Peyer's patch (tissue), 4 donors: Measurements from ENCODE around the gene TRIP4.
"Not testable (repeated sequence)": the region's sequence is repeated elsewhere in the genome, so short reads cannot be mapped to it uniquely, and the experiment has no call there.

Source experiments
- POLR2A ChIP-seq, 2 donors: fragments of 450-650 bp; IDR thresholded peaks; one replicate each; pipeline ENCODE4 v1.5.1; 2017; ENCODE audit warnings: antibody characterized with exemption in 2 of 2, mild to moderate bottlenecking in 2 of 2, moderate library complexity in 2 of 2
- TF ChIP-seq, protein P1 (sequence below), 6 experiments: fragments of 450-650 bp in 4 of 6; fragments of 200-600 bp in 2 of 6; sonication (generic) in 1 of 6; IDR thresholded peaks; one replicate each; pipeline ENCODE4 v1.5.1; 2017 to 2019; ENCODE audit warnings: antibody characterized with exemption in 6 of 6, mild to moderate bottlenecking in 3 of 6, moderate library complexity in 1 of 6

GRCh38 chr15:64371383-64371782, 16.3 kb upstream of the TRIP4 start:
- TF ChIP-seq, protein P1, sequence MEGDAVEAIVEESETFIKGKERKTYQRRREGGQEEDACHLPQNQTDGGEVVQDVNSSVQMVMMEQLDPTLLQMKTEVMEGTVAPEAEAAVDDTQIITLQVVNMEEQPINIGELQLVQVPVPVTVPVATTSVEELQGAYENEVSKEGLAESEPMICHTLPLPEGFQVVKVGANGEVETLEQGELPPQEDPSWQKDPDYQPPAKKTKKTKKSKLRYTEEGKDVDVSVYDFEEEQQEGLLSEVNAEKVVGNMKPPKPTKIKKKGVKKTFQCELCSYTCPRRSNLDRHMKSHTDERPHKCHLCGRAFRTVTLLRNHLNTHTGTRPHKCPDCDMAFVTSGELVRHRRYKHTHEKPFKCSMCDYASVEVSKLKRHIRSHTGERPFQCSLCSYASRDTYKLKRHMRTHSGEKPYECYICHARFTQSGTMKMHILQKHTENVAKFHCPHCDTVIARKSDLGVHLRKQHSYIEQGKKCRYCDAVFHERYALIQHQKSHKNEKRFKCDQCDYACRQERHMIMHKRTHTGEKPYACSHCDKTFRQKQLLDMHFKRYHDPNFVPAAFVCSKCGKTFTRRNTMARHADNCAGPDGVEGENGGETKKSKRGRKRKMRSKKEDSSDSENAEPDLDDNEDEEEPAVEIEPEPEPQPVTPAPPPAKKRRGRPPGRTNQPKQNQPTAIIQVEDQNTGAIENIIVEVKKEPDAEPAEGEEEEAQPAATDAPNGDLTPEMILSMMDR (IDR thresholded peaks at IDR 0.05), result not testable (repeated sequence)
- TF ChIP-seq POLR2A (IDR thresholded peaks at IDR 0.05), result not testable (repeated sequence)
